Fibroblast of lung (primary cell): ENCODE data around the gene SSH2. TPM values are rescaled to one million over a fixed set of nuclear protein-coding genes. Genes with fewer than 3 reads are reported as not detected.

Source experiments
- DNase-seq, 2 donors: peaks; one replicate each; pipeline versions ENCODE4 v3.0.0 to v3.0.0-alpha.2; 2010; ENCODE audit warnings: low read depth in 2 of 2
- H2AFZ ChIP-seq: 2 replicates; pipeline ENCODE4 v1.5.1; 2012; ENCODE audit warnings: low read length, control low read depth, inconsistent platforms
- H3K27ac ChIP-seq: 2 replicates; pipeline ENCODE4 v1.5.1; 2011; ENCODE audit warnings: low read length, control low read depth; ENCODE audit not compliant: insufficient read depth
- H3K27me3 ChIP-seq: 2 replicates; pipeline ENCODE4 v1.5.1; 2011; ENCODE audit warnings: mild to moderate bottlenecking, low read length; ENCODE audit not compliant: control insufficient read depth, insufficient read depth
- H3K36me3 ChIP-seq: 2 replicates; pipeline ENCODE4 v1.5.1; 2011; ENCODE audit warnings: low read length; ENCODE audit not compliant: control insufficient read depth, insufficient read depth
- H3K4me1 ChIP-seq: 2 replicates; pipeline ENCODE4 v1.5.1; 2011; ENCODE audit warnings: low read length; ENCODE audit not compliant: control insufficient read depth, insufficient read depth; ENCODE audit errors: extremely low read depth
- H3K4me2 ChIP-seq: 2 replicates; pipeline ENCODE4 v1.5.1; 2011; ENCODE audit warnings: low read length, control low read depth; ENCODE audit not compliant: insufficient read depth; ENCODE audit errors: extremely low read depth
- H3K4me3 ChIP-seq, 4 experiments: fragments of 200-600 bp in 1 of 4; sonication (generic) in 1 of 4; replicated peaks in 1 of 4; 2 replicates each; pipeline ENCODE4 v1.5.1; 2011 to 2016; ENCODE audit warnings: low read length in 4 of 4, low read depth in 3 of 4, mild to moderate bottlenecking in 3 of 4, control low read depth in 2 of 4, inconsistent platforms in 1 of 4, mixed read lengths in 1 of 4; ENCODE audit not compliant: insufficient read depth in 1 of 4; ENCODE audit errors: control extremely low read depth in 1 of 4
- H3K79me2 ChIP-seq: 2 replicates; pipeline ENCODE4 v1.5.1; 2012; ENCODE audit warnings: mild to moderate bottlenecking, low read length, inconsistent platforms; ENCODE audit not compliant: control insufficient read depth, insufficient read depth
- H3K9ac ChIP-seq: 2 replicates; pipeline ENCODE4 v1.5.1; 2011; ENCODE audit warnings: mild to moderate bottlenecking, low read length, control low read depth; ENCODE audit not compliant: insufficient read depth
- H3K9me3 ChIP-seq: 2 replicates; pipeline ENCODE4 v1.5.1; 2012; ENCODE audit warnings: low read depth, low read length; ENCODE audit not compliant: control insufficient read depth, insufficient read depth
- H4K20me1 ChIP-seq: 2 replicates; pipeline ENCODE4 v1.5.1; 2011; ENCODE audit warnings: low read length; ENCODE audit not compliant: control insufficient read depth, insufficient read depth; ENCODE audit errors: extremely low read depth
- CTCF ChIP-seq, 2 donors: IDR thresholded peaks in 1 of 2; conservative IDR thresholded peaks in 1 of 2; 1 replicate in 1 of 2; 2 replicates in 1 of 2; pipeline ENCODE4 v1.5.1; 2011 to 2012; ENCODE audit warnings: low read length in 2 of 2, control low read depth in 1 of 2, inconsistent platforms in 1 of 2, low read depth in 1 of 2, mild to moderate bottlenecking in 1 of 2
- EZH2 ChIP-seq: IDR thresholded peaks from 2 replicates; pipeline ENCODE4 v1.5.1; 2012; ENCODE audit warnings: low read length, control low read depth, mild to moderate bottlenecking; ENCODE audit errors: missing control alignments
- polyA plus RNA-seq, 2 donors: library from polyadenylated mRNA; depleted of rRNA in 1 of 2; stranded (reverse) in 1 of 2; unstranded in 1 of 2; fragments of >200 nt; gene quantifications; 2 replicates each; pipeline ENCODE4 v1.2.1, GENCODE V29; 2011 to 2012; ENCODE audit warnings: missing spikeins in 1 of 2
- total RNA-seq: library from RNA; depleted of rRNA; stranded (reverse); fragments of >200 nt; gene quantifications from 2 replicates; pipeline ENCODE4 v1.2.1, GENCODE V29; 2014

Gene SSH2
- total and polyA plus RNA-seq, 2 donors (not counting 1 experiment from before 2014, with no cell fraction given), result 21.0 to 30.2 TPM

DNA sequence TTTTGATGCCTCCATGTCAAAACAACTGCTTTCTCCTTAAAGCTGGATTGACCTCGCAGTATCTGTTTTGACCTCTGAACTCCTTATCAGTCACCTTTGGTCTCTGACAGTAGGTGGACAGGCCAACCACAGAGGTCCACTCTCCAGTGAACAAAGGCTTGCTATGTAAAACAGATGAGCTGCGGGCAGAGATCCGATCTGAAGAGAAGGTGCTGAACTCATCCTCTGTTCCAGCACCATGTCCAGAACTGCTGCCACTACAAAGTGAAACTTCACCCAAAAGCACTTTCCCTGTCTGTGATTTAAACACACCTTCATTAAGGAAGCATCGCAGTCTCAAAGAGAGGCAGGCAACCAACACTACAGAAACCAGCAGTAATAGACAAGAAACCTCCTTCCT, 190.0 kb downstream of the SSH2 start:
- Histone ChIP-seq H3K9me3 (no peaks in the 10 kb centered on the region), H3K4me1 (peaks cover 4% of the 10 kb centered on the region), H4K20me1 (no peaks in the 10 kb centered on the region), H3K27ac (no peak overlapping the region), H3K9ac (no peak overlapping the region), H3K27me3 (no peaks in the 10 kb centered on the region), H3K4me2 (no peak overlapping the region), H3K79me2 (no peaks in the 10 kb centered on the region), H2AFZ (no peak overlapping the region), H3K36me3 (no peaks in the 10 kb centered on the region), H3K4me3 (no peak overlapping the region)
- no peak for DNase-seq
- TF ChIP-seq CTCF (conservative IDR thresholded peaks at IDR 0.05 in 1 of 2, IDR thresholded peaks at IDR 0.05 in 1 of 2; ENCODE audit: low read depth in 1 of 2, low read length in 2 of 2) (no peak), EZH2 (no peak)

GRCh38 chr17:29734640-29735039, 195.4 kb downstream of the SSH2 start:
- no peaks in the 10 kb centered on the region for H3K79me2 ChIP-seq
- no peaks in the 10 kb centered on the region for H3K36me3 ChIP-seq
- no peak overlapping the region for H2AFZ ChIP-seq
- no peaks in the 10 kb centered on the region for H3K27me3 ChIP-seq
- DNase-seq, result peak in 1 of 2 donors; percentile 47
- H3K4me1 ChIP-seq, result peaks cover 17% of the 10 kb centered on the region
- H3K4me3 ChIP-seq, result no peak overlapping the region
- no peak overlapping the region for H3K27ac ChIP-seq
- no peaks in the 10 kb centered on the region for H3K9me3 ChIP-seq
- TF ChIP-seq CTCF (conservative IDR thresholded peaks at IDR 0.05 in 1 of 2, IDR thresholded peaks at IDR 0.05 in 1 of 2; ENCODE audit: low read depth in 1 of 2, low read length in 2 of 2), result no peak
- no peak for TF ChIP-seq EZH2
- no peak overlapping the region for H3K9ac ChIP-seq
- no peaks in the 10 kb centered on the region for H4K20me1 ChIP-seq
- peak overlapping the region; percentile 17 for H3K4me2 ChIP-seq

- Histone ChIP-seq H3K36me3 (no peaks in the 10 kb centered on the region), H3K9me3 (no peaks in the 10 kb centered on the region), H3K9ac (no peak overlapping the region), H3K4me3 (no peak overlapping the region), H2AFZ (no peak overlapping the region), H3K27ac (no peak overlapping the region), H4K20me1 (no peaks in the 10 kb centered on the region), H3K27me3 (no peaks in the 10 kb centered on the region), H3K4me2 (peak overlapping the region; percentile 10), H3K4me1 (peaks cover 17% of the 10 kb centered on the region), H3K79me2 (no peaks in the 10 kb centered on the region)
- DNase-seq, result peak in 1 of 2 donors; percentile 67
- TF ChIP-seq EZH2, result no peak
- no peak for TF ChIP-seq CTCF (conservative IDR thresholded peaks at IDR 0.05 in 1 of 2, IDR thresholded peaks at IDR 0.05 in 1 of 2; ENCODE audit: low read depth in 1 of 2, low read length in 2 of 2)
Observed at GRCh38 chr17:29733166-29733565, 196.9 kb downstream of the SSH2 start.
